Endodermal cell (in vitro differentiated cells): ENCODE results near the gene HAP1. TPM values are rescaled to one million over a fixed set of nuclear protein-coding genes. Genes with fewer than 3 reads are reported as not detected.

Source experiments
- DNase-seq: peaks from one replicate; pipeline ENCODE4 v3.0.0-alpha.2; 2017
- H3K27ac ChIP-seq: 2 replicates; pipeline ENCODE4 v1.5.1; 2013; ENCODE audit warnings: mild to moderate bottlenecking, low read depth, low read length, moderate library complexity
- H3K27me3 ChIP-seq: 2 replicates; pipeline ENCODE4 v1.6.1; 2013; ENCODE audit warnings: mild to moderate bottlenecking, low read length, moderate library complexity; ENCODE audit not compliant: insufficient read depth, control insufficient read depth, poor library complexity, severe bottlenecking
- H3K36me3 ChIP-seq: 2 replicates; pipeline ENCODE4 v1.7.0; 2013; ENCODE audit warnings: mild to moderate bottlenecking, low read length, moderate library complexity; ENCODE audit not compliant: control insufficient read depth, insufficient read depth
- H3K4me1 ChIP-seq: one replicate; pipeline ENCODE4 v1.7.0; 2013; ENCODE audit warnings: low read length; ENCODE audit not compliant: control insufficient read depth, insufficient read depth
- H3K4me3 ChIP-seq: 2 replicates; pipeline ENCODE4 v1.5.1; 2013; ENCODE audit warnings: mild to moderate bottlenecking, low read length, moderate library complexity
- H3K9ac ChIP-seq: 2 replicates; pipeline ENCODE4 v1.6.1; 2013; ENCODE audit warnings: mild to moderate bottlenecking, low read length, moderate library complexity; ENCODE audit not compliant: poor library complexity, severe bottlenecking; ENCODE audit errors: extremely low read depth
- H3K9me3 ChIP-seq: 2 replicates; pipeline ENCODE4 v1.6.1; 2013; ENCODE audit warnings: mild to moderate bottlenecking, low read length, moderate library complexity; ENCODE audit not compliant: control insufficient read depth
- H3K27ac Mint-ChIP-seq: 2 replicates; pipeline ENCODE4 v1.8.0; 2020; ENCODE audit warnings: mixed read lengths
- H3K27me3 Mint-ChIP-seq: 2 replicates; pipeline ENCODE4 v1.8.0; 2021; ENCODE audit warnings: mild to moderate bottlenecking, mixed read lengths; ENCODE audit not compliant: insufficient read depth
- H3K36me3 Mint-ChIP-seq: 2 replicates; pipeline ENCODE4 v1.8.0; 2020; ENCODE audit warnings: low read depth, mixed read lengths
- H3K4me1 Mint-ChIP-seq: 2 replicates; pipeline ENCODE4 v1.8.0; 2020; ENCODE audit warnings: mixed read lengths
- H3K4me3 Mint-ChIP-seq: 2 replicates; pipeline ENCODE4 v1.8.0; 2020; ENCODE audit warnings: mild to moderate bottlenecking, moderate library complexity, mixed read lengths
- H3K9me3 Mint-ChIP-seq: 2 replicates; pipeline ENCODE4 v1.8.0; 2020; ENCODE audit warnings: mild to moderate bottlenecking, mixed read lengths
- WGBS, 2 experiments: methylation state at CpG; one replicate each; pipeline versions ENCODE4 v1.1.5 to v1.1.7; 2013; ENCODE audit warnings: missing lambda C conversion rate in 2 of 2, mixed read lengths in 1 of 2; ENCODE audit not compliant: insufficient coverage in 1 of 2, insufficient read length in 1 of 2; 5-methylcytosine and 5-hydroxymethylcytosine counted together
- total RNA-seq, 2 donors: library from RNA; stranded (reverse); fragmentation: NEBNext Ultra II Directional in 1 of 2; extraction: Animal tissue kit (Norgen Biotek cat#: 25700) in 1 of 2; gene quantifications; 2 replicates in 1 of 2; 3 replicates in 1 of 2; pipeline ENCODE4 v1.2.1, GENCODE V29; 2021
- TF ChIP-seq, protein P1 (sequence below): fragments of 200-600 bp; sonication (generic); conservative IDR thresholded peaks from 2 replicates; pipeline ENCODE4 v1.5.0; 2021; ENCODE audit warnings: antibody characterized with exemption, mild to moderate bottlenecking

Gene HAP1
- total RNA-seq, 2 donors from 2014 or later: 1.7 TPM

DNA sequence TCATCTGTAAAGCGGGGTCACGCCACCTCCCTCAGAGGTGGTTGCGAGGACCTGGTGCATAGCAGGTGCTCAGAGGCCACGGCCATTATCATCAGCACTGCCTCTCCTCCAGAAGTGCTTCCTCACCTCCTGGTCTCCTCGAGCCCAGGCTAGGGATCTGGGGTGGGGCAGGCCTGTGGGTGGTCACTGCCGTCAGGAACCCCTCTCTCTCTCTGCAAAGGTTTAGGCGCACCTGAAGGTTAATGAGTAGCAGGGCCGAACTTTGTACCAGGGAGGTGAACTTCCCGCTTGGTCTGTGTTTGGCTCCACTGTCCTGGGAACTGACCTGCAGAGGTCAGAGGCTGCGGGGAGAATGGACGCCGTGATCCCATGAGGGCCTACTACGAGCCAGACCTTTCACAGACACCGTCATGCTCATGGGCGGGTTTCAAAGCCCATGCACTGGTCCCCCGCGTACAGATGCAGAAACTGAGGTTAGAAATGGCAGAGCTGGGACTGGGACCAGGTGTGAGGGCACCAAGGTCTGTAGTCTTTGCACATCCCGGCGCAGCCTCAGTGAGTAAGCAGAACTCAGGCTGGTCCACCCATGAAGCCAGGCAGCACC, 38.2 kb upstream of the HAP1 start:
- no peak overlapping the region for H3K27ac ChIP-seq
- Mint-ChIP-seq H3K27ac (peak overlapping the region; percentile 77), H3K9me3 (no peaks in the 10 kb centered on the region), H3K4me1 (peaks cover 21% of the 10 kb centered on the region), H3K4me3 (no peak overlapping the region), H3K27me3 (no peaks in the 10 kb centered on the region), H3K36me3 (peaks cover 68% of the 10 kb centered on the region)
- H3K9me3 ChIP-seq: no peaks in the 10 kb centered on the region
- TF ChIP-seq, protein P1, sequence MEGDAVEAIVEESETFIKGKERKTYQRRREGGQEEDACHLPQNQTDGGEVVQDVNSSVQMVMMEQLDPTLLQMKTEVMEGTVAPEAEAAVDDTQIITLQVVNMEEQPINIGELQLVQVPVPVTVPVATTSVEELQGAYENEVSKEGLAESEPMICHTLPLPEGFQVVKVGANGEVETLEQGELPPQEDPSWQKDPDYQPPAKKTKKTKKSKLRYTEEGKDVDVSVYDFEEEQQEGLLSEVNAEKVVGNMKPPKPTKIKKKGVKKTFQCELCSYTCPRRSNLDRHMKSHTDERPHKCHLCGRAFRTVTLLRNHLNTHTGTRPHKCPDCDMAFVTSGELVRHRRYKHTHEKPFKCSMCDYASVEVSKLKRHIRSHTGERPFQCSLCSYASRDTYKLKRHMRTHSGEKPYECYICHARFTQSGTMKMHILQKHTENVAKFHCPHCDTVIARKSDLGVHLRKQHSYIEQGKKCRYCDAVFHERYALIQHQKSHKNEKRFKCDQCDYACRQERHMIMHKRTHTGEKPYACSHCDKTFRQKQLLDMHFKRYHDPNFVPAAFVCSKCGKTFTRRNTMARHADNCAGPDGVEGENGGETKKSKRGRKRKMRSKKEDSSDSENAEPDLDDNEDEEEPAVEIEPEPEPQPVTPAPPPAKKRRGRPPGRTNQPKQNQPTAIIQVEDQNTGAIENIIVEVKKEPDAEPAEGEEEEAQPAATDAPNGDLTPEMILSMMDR: no peak
- H3K9ac ChIP-seq: no peak overlapping the region
- peaks cover 75% of the 10 kb centered on the region for H3K36me3 ChIP-seq
- H3K27me3 ChIP-seq: no peaks in the 10 kb centered on the region
- H3K4me3 ChIP-seq: no peak overlapping the region
- no peak for DNase-seq
- WGBS, 2 experiments: 96 to 97% methylated on average over 11 to 19 of the region's 19 CpGs
- H3K4me1 ChIP-seq: peaks cover 6% of the 10 kb centered on the region

DNA sequence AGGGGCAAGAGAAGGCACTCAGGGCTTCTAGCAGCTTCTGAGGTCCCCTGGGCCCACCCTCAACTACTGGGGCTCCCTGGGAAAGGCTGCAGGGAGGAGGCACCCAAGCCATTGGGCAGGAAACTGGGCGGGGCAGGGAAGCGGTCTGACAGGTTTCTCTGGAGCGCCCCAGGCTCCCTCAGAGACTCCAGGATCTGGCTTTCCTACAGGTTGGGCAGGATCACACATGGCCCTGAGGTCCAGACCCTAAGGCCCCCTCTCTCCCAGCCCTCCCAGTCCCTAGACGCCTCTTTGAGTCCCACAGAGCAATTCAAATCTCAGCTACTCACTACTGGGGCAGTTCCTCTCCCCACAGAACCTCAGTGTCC, 37.8 kb upstream of the HAP1 start:
- Histone ChIP-seq H3K27me3 (no peaks in the 10 kb centered on the region), H3K36me3 (peaks cover 75% of the 10 kb centered on the region), H3K4me1 (peaks cover under 1% of the 10 kb centered on the region), H3K27ac (no peak overlapping the region), H3K9ac (no peak overlapping the region), H3K4me3 (no peak overlapping the region), H3K9me3 (no peaks in the 10 kb centered on the region)
- Mint-ChIP-seq H3K4me3 (no peak overlapping the region), H3K9me3 (no peaks in the 10 kb centered on the region), H3K4me1 (peaks cover 17% of the 10 kb centered on the region), H3K27me3 (no peaks in the 10 kb centered on the region), H3K36me3 (peaks cover 73% of the 10 kb centered on the region), H3K27ac (peak overlapping the region; percentile 77)
- DNase-seq: peak; percentile 84
- TF ChIP-seq, protein P1: no peak
- 93 to 94% methylated on average over 3 to 4 of the region's 4 CpGs for WGBS, 2 experiments

DNA sequence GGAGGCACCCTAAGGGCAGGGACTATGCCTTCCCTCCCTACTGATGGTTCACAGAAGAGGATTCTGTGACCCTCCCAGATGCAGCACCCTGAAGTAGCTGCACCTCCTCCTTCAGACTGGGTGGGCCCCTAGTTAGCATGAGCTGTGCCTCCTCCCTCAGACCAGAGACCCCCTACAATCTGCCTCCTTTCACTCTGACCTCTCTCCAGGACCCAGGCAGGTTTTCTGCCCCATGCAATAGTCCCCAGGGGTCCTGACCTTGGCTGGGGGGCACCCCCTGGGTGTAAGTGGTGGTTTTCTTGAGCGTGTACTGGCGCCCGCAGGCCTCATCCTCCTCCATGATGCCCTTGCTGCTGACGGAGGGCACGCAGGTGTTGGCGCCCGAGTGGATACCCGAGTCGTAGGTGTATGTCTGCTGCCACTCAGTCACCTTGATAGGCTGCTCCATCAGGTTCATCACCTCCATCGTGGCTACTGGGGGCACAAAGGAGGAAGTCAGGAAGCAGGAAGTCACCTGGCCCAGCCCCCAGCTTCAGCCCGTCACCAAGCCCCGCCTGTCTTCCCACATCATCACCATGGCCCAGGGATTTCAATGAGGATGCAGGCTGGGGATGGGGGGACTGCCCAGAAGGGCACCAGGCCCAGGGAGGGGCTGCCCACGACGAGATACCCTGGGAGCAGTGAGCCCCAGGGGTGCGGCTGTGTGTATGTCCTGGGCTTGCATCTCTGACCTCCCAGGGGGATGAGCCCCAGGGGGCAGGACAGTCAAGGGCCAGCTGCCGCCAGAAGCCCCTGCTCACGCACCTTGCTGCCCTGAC, 37.2 kb upstream of the HAP1 start:
- TF ChIP-seq, protein P1: no peak
- H3K4me1 ChIP-seq: no peaks in the 10 kb centered on the region
- no peak for DNase-seq
- Mint-ChIP-seq H3K4me3 (no peak overlapping the region), H3K27ac (no peak overlapping the region), H3K36me3 (peaks cover 76% of the 10 kb centered on the region), H3K9me3 (no peaks in the 10 kb centered on the region), H3K4me1 (peaks cover 17% of the 10 kb centered on the region), H3K27me3 (no peaks in the 10 kb centered on the region)
- no peak overlapping the region for H3K27ac ChIP-seq
- no peak overlapping the region for H3K4me3 ChIP-seq
- H3K9ac ChIP-seq: no peak overlapping the region
- WGBS, 2 experiments: 92 to 100% methylated on average over 3 to 17 of the region's 17 CpGs
- H3K36me3 ChIP-seq: peaks cover 76% of the 10 kb centered on the region
- H3K27me3 ChIP-seq: no peaks in the 10 kb centered on the region
- no peaks in the 10 kb centered on the region for H3K9me3 ChIP-seq
